Measurements from ENCODE around the gene PTGES.

Gene PTGES

GRCh38 chr9:129716091-129716490, 36.8 kb downstream of the PTGES start:
- DNase-seq, result peak; percentile 62

GRCh38 chr9:129714511-129715061, 38.3 kb downstream of the PTGES start:
- peak; percentile 42 for DNase-seq

GRCh38 chr9:129713402-129713679, 39.5 kb downstream of the PTGES start:
- DNase-seq, result no peak

GRCh38 chr9:129712634-129713401, 40.0 kb downstream of the PTGES start:
- DNase-seq, result peak; percentile 90

GRCh38 chr9:129710169-129710453, 42.7 kb downstream of the PTGES start:
- DNase-seq, result no peak

GRCh38 chr9:129709438-129710168, 43.2 kb downstream of the PTGES start:
- DNase-seq, result no peak

- peak; percentile 69 for DNase-seq
These were observed 44.0 kb downstream of the PTGES start for GRCh38 chr9:129708793-129709192.

GRCh38 chr9:129704807-129705206, 48.0 kb downstream of the PTGES start:
- peak; percentile 39 for DNase-seq

- peak; percentile 41 for DNase-seq
These were observed 49.0 kb downstream of the PTGES start for GRCh38 chr9:129703667-129704355.

GRCh38 chr9:129702589-129703520, 50.0 kb downstream of the PTGES start:
- peak; percentile 86 for DNase-seq

GRCh38 chr9:129701549-129701948, 51.3 kb downstream of the PTGES start:
- no peak for DNase-seq

- DNase-seq, result no peak
These were observed 51.8 kb downstream of the PTGES start for GRCh38 chr9:129701054-129701453.

- DNase-seq, result peak; percentile 83
These were observed 54.5 kb downstream of the PTGES start for GRCh38 chr9:129698254-129698757.

GRCh38 chr9:129697656-129698253, 55.1 kb downstream of the PTGES start:
- peak; percentile 97 for DNase-seq

GRCh38 chr9:129696944-129697655, 55.7 kb downstream of the PTGES start:
- DNase-seq, result peak; percentile 85

- no peak for DNase-seq
These were observed 57.0 kb downstream of the PTGES start for GRCh38 chr9:129695870-129696269.

GRCh38 chr9:129694243-129694646, 58.6 kb downstream of the PTGES start:
- DNase-seq, result no peak

- DNase-seq, result no peak
These were observed 59.1 kb downstream of the PTGES start for GRCh38 chr9:129693741-129694140.

- no peak for DNase-seq
These were observed 60.3 kb downstream of the PTGES start for GRCh38 chr9:129692534-129692933.
